Stimulated activated CD8-positive, alpha-beta memory T cell treated with anti-CD3 and anti-CD28 coated beads, Interleukin-15, amount 100 ng/mL, for 24 hours (primary cell): ENCODE measurements around the gene JAML.

Source experiments
- DNase-seq: peaks from one replicate; pipeline ENCODE4 v3.0.0-alpha.2; 2020; ENCODE audit warnings: low read depth

JAML gene

GRCh38 chr11:118215765-118216164 lies 9.0 kb downstream of the JAML start:
- DNase-seq = no peak

DNA sequence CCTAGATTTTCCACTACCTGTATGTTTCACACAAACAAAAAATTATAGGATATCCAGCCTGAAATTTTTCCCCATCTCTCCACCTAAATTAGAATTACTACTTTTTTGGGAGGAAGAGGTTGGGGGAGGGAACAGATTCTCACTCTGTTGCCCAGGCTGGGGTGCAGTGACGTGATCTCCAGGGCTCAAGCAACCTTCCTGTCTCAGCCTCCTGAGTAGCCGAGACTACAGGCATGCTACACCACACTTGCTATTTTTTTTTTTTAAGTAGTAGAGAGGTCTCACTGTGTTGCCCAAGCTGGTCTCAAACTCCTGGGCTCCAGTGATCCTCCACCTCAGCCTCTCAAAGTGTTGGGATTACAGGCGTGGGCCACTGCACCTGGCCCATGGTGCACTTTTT lies 9.5 kb downstream of the JAML start:
- no peak for DNase-seq

DNA sequence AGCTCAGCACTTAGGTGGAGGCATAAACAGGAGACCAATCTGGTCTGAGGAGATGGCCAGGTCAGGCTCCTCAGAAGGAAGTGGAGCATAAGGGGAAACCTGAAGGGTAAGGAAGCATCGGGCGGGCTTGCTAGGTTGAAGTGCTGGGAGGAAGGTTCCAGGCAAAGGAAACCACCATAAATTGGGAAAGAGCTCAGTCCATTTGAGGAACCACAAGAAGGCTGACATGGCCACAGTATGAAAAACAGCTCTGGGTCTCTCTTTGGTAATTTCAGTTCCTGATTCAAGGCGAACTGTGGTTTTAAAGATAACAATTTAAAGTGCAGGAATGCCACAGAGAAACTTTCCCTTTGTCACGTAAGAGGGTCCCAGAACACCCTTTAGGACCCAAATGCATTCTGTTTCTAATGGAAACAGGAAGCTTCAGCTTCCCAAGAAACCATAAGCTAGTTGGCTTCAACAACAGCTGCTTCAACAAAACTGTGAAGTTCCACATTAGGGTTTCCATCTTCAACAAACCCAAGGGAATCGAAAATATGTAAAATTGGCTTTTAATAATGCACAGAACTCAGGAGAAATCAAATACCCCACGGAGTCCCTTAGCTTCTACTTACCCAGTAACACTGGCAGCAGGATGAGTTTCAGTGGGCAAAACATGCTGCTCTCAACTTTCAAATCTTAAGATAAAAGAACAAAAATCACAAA lies 10.4 kb downstream of the JAML start:
- DNase-seq = no peak

DNA sequence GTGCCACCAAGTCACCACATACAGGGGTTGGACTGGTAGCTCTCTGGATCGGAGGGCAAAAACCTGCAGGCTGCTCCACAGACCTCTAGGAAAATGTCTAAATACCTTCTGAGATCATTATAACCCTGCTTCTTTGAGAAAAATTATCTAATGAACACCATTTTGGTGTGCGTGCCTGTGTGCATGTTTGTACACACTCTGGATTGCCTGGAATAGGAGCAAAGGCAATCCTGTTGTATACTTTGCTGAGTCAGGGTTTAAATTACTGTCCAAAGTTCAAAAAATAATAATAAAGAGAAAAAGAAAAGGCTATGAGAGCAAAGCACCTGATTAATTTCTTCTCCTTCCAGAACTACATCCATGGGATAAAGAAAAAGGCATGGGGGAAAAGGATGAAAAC lies 11.0 kb downstream of the JAML start:
- DNase-seq = no peak

DNA sequence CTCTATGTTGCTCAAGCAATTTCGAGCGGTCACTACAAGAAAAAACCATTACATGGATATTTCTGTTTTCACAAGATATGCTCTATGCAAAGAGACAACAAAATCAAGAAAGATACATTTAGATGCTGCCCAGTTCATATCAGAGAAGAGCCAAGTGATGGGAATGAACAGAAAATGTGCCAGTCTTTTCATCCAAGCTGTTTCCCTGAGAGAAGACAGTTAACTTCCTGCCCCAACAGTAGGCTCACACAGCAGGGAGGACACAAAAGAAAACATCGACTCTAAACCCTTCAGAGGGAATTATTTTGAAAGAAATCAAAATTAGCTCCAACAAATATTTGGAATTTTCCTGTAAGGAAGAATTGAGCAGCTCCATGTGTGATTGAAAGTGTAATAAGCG lies 11.6 kb downstream of the JAML start:
- no peak for DNase-seq

DNA sequence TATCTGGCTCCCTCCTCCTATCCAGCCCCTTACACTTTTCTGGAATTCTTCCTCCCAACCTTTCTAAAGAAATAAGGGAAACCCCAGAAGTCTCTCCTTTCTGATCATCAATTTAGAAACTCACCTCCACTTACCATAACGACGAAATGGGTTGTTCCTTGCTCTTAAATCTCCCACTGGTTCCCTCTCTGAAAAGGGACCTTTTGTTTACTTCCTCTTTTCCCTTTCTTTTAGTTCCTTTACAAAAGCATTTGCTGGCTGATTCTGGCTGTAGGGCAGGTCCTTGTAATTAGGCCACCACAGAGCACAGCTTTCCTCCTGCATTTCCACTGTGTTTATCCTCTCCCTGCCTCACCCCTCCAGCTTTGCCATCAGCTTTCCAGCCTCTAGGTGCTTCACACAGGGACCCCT lies 12.0 kb downstream of the JAML start:
- no peak for DNase-seq

DNA sequence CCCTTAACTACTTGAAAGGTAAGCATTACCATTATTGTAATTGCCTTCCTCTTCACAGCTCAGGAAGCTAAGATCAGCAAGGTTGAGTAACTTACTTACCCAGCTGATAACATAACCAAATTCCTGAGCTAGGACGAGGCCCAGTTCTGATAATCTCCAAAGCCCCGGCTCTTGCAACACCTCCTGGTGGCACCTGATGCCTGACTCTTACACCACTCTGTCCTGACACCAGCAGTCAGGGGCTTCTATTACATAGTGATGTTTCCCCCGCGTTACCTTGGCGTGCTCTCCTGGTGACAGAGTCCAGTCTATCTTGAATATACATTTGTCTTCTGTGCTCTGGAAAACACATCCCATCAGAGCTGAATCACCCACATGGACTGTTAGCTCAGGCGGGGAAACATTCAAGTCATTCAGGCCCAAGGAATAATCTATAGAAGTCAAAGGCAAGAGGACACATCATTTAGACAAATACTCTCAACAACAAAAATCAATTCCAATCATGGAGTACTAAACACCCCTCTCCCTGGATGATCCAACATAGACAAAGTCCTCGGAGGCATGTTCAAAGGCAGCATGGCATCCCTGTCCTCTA lies 12.6 kb downstream of the JAML start:
- DNase-seq = no peak

DNA sequence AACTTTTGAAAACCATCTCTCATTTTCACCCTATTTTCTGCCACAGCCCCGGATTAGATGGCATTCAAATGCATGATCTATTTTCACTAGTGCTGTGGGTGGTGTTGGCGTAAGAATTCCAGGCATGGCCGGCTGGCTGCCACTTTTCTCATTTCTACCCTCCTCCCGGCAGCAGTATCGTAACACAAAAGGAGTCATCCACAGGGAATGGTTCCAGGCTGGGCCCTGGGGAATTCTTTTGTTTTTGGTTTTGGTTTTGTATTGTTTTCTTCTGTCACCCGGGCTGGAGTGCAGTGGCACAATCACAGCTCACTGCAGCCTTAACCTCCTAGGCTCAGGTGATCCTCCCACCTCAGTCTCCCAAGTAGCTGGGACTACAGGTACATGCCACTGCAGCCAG lies 13.8 kb downstream of the JAML start:
- DNase-seq = no peak

DNA sequence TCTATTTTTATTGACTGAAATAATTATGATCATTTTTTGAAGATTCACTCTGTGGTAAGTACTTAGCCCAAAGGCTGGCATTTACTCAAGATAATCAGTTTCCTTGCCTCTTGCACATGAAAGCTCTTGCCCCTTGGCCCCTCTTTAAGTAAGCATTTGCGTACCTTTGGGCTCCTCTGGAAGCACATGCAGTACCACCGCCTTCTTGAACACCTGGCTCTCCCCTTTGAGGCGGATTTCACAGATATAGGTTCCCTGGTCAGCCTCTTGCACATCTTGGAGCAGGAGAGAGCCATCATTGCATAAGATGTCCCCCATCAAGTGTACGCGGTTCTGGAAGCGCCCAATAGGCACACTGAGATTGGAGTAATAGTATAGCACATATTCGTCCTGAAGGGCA lies 14.5 kb downstream of the JAML start:
- no peak for DNase-seq

DNA sequence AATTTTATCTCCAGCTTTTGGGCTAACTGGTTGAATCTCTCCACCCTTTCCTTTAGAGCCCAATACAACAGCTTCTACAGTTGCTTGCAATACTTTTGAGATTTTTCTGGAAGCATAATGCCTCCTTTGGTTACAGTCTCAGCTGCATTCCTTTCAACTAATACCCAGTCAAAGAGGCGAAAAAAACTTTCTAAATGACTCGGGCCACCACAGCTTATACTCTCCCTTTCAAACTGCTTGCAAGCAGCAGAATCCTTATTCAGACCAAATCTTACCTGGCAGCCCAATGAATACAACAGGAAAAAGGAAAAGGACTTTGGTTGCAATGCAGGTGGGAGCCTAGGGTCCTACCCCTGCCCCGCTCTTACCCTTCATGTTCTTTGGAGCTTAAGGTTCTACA lies 15.8 kb downstream of the JAML start:
- no peak for DNase-seq

GRCh38 chr11:118207079-118207478 lies 17.7 kb downstream of the JAML start:
- DNase-seq = no peak

DNA sequence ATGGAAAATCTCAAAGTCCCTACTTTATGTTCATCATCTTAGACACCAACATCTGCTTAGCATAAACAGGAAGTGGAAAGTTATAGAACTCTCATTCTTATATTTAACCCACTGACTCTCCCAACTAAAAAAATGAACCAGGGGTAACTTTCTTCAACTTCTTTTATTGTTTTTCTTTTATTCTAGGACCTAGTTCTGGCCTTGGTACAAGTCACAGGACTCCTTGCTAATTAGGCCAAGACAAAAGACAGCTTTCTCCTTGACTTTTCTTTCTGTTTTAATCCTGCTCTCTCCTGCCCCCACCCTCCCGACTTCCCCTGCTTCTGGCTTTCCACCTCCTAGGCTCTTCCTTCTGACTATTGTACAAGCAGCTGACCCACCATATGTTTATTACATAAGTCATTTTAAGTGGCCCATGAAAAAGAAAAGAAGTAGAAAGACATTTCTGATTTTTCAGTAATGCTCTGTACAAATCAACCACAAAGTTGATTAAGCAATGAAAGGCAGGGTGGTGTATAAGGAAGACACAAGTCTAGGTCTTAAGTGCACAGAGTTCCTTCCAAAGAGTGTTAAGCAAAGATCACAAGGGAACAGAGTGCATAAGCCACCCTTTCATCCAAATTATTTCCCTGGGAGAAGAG lies 18.3 kb downstream of the JAML start:
- DNase-seq = no peak

GRCh38 chr11:118205606-118206378 lies 19.0 kb downstream of the JAML start:
- no peak for DNase-seq

GRCh38 chr11:118202599-118203422 lies 22.0 kb downstream of the JAML start:
- DNase-seq = no peak

GRCh38 chr11:118201966-118202365 lies 22.8 kb downstream of the JAML start:
- DNase-seq = no peak

- DNase-seq = no peak
Observed at GRCh38 chr11:118200901-118201680, 23.7 kb downstream of the JAML start.

GRCh38 chr11:118200497-118200896 lies 24.3 kb downstream of the JAML start:
- DNase-seq = no peak

GRCh38 chr11:118199135-118199534 lies 25.7 kb downstream of the JAML start:
- no peak for DNase-seq

DNA sequence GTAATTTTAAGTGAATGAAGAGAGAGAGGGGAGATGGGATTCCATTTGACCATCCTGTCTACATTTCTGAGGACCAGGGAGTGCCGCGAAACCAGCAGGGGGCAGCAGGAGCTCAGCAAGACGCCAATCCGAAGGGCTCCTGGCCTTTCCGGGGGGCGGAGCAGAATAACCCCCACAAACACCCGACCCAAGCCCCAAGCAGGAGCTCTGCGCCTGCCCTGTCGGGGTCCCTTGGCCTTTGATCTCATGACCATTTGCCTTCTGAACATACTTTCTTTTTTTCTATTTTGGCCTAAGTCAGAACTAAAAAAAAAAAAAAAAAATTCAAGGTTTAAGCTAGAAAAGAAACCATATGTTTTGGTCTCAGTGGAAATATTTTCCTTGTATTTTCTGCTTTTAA lies 26.4 kb downstream of the JAML start:
- peak; percentile 58 for DNase-seq

DNA sequence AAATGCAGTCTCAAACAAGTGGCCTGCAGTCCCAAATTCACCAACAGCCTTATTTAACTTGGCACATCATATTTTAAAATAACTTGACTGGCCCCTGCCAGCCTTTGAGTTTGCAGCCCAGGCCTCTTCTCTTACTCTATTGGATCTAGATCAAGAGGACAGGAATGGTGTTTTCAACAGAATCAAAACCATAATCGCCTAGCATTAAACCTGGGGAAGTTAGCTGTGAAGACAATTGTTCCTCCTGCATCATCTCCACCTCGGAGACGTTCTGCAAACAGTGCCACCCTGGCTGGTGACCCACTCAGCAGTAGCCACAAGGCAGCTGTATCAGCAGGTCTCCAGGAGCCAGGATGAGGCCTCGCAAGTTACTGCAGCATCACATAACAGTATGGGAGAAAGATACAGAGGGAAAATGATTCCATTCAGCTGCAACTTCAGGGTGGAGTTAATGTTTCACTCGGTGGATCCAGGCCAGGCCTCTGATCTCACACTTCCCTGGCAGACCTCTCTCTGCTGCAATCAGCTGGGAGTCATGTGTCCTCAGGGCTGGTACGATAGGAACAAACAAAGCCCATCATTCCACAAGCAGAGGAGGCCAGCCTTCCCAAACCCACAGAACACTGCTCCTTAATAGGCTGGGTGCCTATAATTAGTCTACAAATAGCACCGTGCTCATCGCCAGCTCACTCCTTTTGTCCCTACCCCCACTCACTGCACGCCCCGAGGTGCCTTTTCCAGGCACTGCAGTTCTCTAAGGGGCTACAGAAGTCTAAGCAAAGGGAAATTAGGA lies 29.8 kb downstream of the JAML start:
- DNase-seq = no peak
